WI38 (cell line): ENCODE data around the gene TMIGD3.
A peak's percentile ranks its signal among the peaks of the same experiment; 100 is the strongest.

Experiments
- H3K4me3 ChIP-seq: 2 replicates; pipeline ENCODE4 v1.5.1; 2011; ENCODE audit warnings: low read depth, mild to moderate bottlenecking, control low read depth, low read length
- TF ChIP-seq, protein P1 (sequence below): IDR thresholded peaks from 2 replicates; pipeline ENCODE4 v1.5.1; 2012; ENCODE audit warnings: low read depth, mild to moderate bottlenecking, control low read depth, low read length

Gene TMIGD3

DNA sequence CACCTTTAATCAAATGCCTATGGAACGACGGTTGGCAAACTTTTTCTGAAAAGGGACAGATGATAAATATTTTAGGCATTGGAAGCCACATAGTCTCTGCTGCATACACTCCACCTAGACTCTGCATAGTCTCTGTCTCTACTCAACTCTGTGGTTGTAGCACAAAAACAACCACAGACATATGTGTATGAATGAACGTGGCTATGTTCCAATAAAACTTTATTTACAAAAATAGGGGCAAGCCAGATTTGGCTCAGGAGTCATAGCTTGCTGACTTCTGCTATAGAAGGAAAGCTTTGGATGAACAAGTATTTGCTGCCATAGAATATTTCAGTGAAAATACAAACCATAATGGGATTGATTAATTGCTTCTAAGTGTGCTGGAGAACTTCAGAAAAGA, 37.5 kb upstream of the TMIGD3 start:
- TF ChIP-seq, protein P1, sequence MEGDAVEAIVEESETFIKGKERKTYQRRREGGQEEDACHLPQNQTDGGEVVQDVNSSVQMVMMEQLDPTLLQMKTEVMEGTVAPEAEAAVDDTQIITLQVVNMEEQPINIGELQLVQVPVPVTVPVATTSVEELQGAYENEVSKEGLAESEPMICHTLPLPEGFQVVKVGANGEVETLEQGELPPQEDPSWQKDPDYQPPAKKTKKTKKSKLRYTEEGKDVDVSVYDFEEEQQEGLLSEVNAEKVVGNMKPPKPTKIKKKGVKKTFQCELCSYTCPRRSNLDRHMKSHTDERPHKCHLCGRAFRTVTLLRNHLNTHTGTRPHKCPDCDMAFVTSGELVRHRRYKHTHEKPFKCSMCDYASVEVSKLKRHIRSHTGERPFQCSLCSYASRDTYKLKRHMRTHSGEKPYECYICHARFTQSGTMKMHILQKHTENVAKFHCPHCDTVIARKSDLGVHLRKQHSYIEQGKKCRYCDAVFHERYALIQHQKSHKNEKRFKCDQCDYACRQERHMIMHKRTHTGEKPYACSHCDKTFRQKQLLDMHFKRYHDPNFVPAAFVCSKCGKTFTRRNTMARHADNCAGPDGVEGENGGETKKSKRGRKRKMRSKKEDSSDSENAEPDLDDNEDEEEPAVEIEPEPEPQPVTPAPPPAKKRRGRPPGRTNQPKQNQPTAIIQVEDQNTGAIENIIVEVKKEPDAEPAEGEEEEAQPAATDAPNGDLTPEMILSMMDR, result no peak
- no peak overlapping the region for H3K4me3 ChIP-seq

DNA sequence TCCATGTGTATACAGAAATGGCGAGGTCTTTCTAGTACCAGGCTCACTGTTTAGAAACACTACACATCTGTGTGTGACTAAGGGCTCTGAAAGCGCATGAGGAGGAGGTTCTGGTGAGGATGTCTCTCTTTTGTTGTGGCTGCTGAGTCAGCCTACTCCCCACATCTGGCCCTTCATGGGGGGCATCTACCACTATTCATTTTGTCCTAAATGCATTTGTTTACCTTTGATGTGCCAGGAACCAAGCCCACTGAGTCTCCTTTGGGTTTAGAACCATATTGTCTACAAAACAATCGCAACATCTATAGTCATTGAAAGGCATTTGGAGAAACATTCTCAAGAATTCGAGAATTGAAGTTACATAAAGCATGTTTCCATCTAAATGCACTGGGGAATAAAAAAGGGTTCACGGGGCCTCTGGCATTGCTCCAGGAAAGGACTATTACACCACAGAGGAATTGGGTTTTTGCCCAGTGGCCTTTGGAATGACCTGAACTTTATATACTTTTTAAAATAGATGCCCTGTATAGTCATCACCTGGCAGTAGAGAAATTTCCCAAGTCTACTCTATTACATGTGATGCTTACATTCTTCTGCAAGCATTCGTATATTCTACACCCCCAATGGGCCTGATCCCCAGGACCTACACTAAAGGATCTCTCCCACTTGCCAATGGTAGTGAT, 35.1 kb upstream of the TMIGD3 start:
- TF ChIP-seq, protein P1, result no peak
- H3K4me3 ChIP-seq, result no peak overlapping the region

DNA sequence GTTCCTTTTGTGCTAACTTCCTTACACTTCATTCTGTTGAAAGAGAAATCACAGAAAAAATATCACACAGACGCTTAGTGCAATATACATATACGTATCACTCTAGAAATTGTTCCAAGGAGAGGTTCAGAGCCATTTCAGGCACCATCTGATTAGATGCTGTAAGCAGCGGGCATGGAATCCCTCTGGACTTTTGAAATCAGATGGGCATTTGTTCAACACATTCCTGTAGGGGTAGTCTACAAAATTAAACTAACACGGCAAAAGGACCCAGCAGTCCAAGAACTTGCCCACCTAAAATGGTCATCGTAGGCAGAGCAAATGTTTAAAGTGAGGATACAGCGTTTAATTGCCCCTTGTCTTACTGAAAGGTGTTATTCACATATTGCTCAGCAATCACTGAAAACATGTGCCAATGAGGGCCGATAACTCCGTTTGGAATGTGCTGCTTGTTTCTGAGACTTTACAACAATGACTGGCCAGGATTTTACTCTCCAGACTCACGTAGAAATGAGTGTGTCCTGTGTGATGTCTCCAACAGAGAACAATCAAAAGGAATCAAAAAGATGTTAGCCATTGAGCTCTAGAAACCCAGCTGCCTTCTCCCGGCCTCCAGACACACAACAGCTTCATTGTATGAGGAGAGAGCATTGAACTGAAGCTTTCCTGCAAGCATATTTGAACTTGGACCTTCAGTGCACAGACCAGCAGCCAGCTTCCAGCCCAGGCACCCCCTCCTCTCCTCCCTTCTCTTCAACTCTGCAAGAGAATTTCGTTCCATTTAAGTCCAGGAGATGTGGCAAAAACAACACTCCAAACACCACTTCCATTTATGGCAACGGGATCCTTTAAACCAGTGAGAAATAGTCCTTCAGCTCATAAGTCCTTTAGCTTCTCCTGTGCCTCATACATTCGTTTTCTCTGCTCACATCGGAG, 32.1 kb upstream of the TMIGD3 start:
- no peak overlapping the region for H3K4me3 ChIP-seq
- TF ChIP-seq, protein P1, result no peak

DNA sequence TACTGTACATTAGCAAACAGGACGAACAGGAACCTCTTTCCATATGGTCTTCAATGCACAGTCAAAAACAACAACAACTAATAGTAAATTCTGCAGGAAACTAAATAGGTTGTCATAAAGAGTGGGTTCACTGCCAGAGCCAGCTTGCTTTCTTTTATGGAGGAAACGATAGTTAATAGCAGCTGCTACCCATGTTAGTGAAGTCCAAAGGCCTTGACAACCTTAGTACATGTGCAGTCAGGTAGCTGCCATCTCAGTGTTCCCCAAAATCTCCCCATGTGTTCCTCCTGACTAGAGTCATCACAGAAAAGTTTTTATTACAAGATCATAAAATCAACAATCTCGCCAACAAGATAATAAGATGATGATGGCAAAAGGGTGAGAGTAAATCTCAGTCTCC, 16.6 kb upstream of the TMIGD3 start:
- H3K4me3 ChIP-seq, result no peak overlapping the region
- TF ChIP-seq, protein P1, result no peak

DNA sequence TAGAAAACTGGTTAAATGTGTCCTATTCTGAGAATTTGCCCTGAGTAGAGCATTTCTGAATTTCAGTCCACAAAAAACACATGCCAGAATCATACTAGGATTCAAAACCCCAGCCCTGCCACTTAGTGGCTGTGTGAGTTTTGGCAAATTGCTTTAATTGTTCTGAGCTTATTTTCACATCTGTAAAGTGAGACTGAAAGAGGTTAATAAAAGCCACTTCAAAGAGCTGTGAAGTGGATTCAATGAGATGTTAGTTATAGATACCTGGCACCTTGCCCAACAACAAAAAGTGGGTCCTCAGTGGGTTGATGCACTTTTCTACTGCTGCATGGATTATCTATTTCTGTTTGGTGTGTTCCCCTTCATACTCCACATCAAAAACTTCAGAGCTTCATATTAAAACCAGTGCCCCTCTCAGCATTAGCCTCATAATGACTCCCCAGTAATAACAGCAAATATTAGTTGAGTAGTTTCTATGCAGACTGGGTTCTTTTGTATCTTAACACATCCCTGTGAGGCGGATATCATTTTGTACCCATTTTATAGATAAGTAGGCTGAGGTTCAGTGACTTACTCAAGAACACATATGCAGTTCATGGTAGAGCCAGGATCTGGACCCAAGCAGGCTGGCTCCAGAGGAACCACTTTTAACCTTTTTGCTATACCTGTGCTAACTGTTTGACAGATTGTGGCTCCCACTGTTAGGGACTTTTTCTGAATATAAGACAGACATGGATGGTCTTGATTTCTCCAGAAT, 14.2 kb upstream of the TMIGD3 start:
- no peak overlapping the region for H3K4me3 ChIP-seq
- TF ChIP-seq, protein P1, result no peak

DNA sequence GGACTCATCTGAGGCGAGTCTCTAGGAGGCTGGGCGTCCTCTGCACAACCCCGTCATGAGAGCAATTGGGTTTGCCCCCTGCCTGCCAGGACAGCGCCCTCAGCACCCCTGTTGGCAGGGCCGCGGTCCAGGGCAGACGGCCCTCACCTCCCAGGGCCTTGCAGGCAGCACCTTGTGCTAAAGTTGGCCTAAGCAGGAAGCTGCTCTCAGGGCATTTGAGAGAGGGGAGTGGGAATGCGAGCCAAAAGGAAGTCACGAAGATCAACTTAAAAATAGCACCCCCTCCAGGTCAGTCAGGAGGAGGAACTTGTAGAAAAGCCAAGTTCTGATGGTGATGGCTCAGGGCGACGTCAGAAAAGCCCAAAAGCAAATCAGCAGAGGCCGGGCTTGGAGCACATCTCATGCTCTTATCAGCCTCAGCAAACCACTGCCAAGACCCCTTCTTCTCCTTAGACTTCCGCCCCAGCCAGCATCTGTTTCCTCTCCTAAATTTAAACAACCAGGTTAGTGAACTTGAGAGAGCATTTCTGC, 12.6 kb upstream of the TMIGD3 start:
- H3K4me3 ChIP-seq, result peak overlapping the region; percentile 49
- TF ChIP-seq, protein P1, result peak; percentile 28
